Hematopoietic multipotent progenitor cell treated with erythropoietin and hydrocortisone succinate and interleukin-3 and kit ligand, for 8 days (in vitro differentiated cells): Measurements from ENCODE around the gene ADCK1.
A peak's percentile ranks its signal among the peaks of the same experiment; 100 is the strongest.
"Not testable (repeated sequence)": the region's sequence is repeated elsewhere in the genome, so short reads cannot be mapped to it uniquely, and the experiment has no call there.

Experiments used
- DNase-seq: peaks from one replicate; pipeline ENCODE4 v3.0.0-alpha.2; 2015

ADCK1 gene

GRCh38 chr14:77799863-77800730 lies at the start of gene ADCK1:
TSS of gene ADCK1 (plus strand) at chr14:77800109. CDS start at chr14:77818979, 18,870 bp downstream.
- peak; percentile 90 for DNase-seq

- no peak for DNase-seq
Measured at GRCh38 chr14:77752266-77752665, 47.6 kb upstream of the ADCK1 start.

- DNase-seq, result no peak
Measured at GRCh38 chr14:77752799-77753516, 47.0 kb upstream of the ADCK1 start.

- DNase-seq, result peak; percentile 98
Measured at GRCh38 chr14:77760381-77761204, 39.3 kb upstream of the ADCK1 start, which contains the start of gene SNW1. TSS of gene SNW1 (minus strand) at chr14:77761156. CDS start at chr14:77761127, 29 bp downstream.

GRCh38 chr14:77761205-77761931 lies 38.5 kb upstream of the ADCK1 start:
- peak; percentile 60 for DNase-seq

- DNase-seq, result no peak
Measured at GRCh38 chr14:77763316-77763715, 36.6 kb upstream of the ADCK1 start.

GRCh38 chr14:77763978-77764377 lies 35.9 kb upstream of the ADCK1 start:
- no peak for DNase-seq

GRCh38 chr14:77768442-77769069 lies 31.4 kb upstream of the ADCK1 start:
- not testable (repeated sequence) for DNase-seq

- DNase-seq, result not testable (repeated sequence)
Measured at GRCh38 chr14:77773966-77774365, 25.9 kb upstream of the ADCK1 start.

- DNase-seq, result no peak
Measured at GRCh38 chr14:77782202-77782601, 17.7 kb upstream of the ADCK1 start.

GRCh38 chr14:77786148-77786547 lies 13.8 kb upstream of the ADCK1 start:
- DNase-seq, result no peak

- DNase-seq, result no peak
Measured at GRCh38 chr14:77790566-77791224, 9.2 kb upstream of the ADCK1 start.

GRCh38 chr14:77791225-77791600 lies 8.7 kb upstream of the ADCK1 start:
- DNase-seq, result no peak

- not testable (repeated sequence) for DNase-seq
Measured at GRCh38 chr14:77793255-77793654, 6.7 kb upstream of the ADCK1 start.

GRCh38 chr14:77794357-77794756 lies 5.6 kb upstream of the ADCK1 start:
- no peak for DNase-seq

GRCh38 chr14:77799456-77799855 lies 453 bp upstream of the ADCK1 start:
- not testable (repeated sequence) for DNase-seq

GRCh38 chr14:77800814-77801213 lies 905 bp downstream of the ADCK1 start:
- no peak for DNase-seq

GRCh38 chr14:77804592-77804991 lies 4.7 kb downstream of the ADCK1 start:
- peak; percentile 74 for DNase-seq

GRCh38 chr14:77805706-77806105 lies 5.8 kb downstream of the ADCK1 start:
- DNase-seq, result no peak

GRCh38 chr14:77808250-77808649 lies 8.3 kb downstream of the ADCK1 start:
- DNase-seq, result no peak

GRCh38 chr14:77809011-77809410 lies 9.1 kb downstream of the ADCK1 start:
- DNase-seq, result no peak
